Memory B cell (primary cell): ENCODE results near the gene SEPSECS.

Source experiments
- ATAC-seq: fragments of 150-1000 bp; cut with Tn5 transposase; 2 replicates; pipeline ENCODE4 v1.10.0; 2021; ENCODE audit warnings: low read depth, mild to moderate bottlenecking, moderate library complexity
- DNase-seq, 2 donors: peaks; one replicate each; pipeline ENCODE4 v3.0.0; 2022; ENCODE audit warnings: low spot score in 2 of 2
- H3K27ac Mint-ChIP-seq: one replicate; pipeline ENCODE4 v1.8.0; 2022; ENCODE audit warnings: mild to moderate bottlenecking, moderate library complexity, mixed read lengths
- H3K27me3 Mint-ChIP-seq: one replicate; pipeline ENCODE4 v1.8.0; 2022; ENCODE audit warnings: mixed read lengths
- H3K36me3 Mint-ChIP-seq: one replicate; pipeline ENCODE4 v1.8.0; 2022; ENCODE audit warnings: mild to moderate bottlenecking, mixed read lengths
- H3K4me1 Mint-ChIP-seq: one replicate; pipeline ENCODE4 v1.8.0; 2022; ENCODE audit warnings: mixed read lengths
- H3K4me3 Mint-ChIP-seq: one replicate; pipeline ENCODE4 v1.8.0; 2022; ENCODE audit warnings: mild to moderate bottlenecking, moderate library complexity, mixed read lengths
- H3K9me3 Mint-ChIP-seq: one replicate; pipeline ENCODE4 v1.8.0; 2022; ENCODE audit warnings: mixed read lengths

Gene SEPSECS

DNA sequence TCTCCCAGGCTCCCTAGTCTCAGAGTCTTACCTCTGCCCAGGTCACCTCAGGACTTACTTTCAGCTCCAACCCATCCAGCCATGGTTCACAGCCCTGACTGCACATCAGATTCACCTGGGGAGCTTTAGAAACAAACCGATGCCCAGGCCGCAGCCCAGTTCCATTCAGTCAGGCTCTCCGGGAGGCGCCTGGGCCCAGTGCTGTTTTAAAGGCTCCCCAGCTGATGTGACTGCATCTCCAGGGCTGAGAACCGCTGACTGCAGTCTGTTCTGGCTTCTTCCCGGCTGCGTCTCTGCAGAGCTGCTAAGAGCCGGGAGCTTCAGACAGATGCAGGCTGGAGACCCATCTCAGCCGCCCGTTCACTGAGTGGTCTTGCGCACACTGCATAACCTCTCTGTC, 85.1 kb downstream of the SEPSECS start:
- ATAC-seq (no peak), DNase-seq (no peak)
- peaks cover 19% of the 10 kb centered on the region for H3K27me3 Mint-ChIP-seq
- no peaks in the 10 kb centered on the region for H3K9me3 Mint-ChIP-seq
- H3K4me3 Mint-ChIP-seq = no peak overlapping the region
- H3K4me1 Mint-ChIP-seq = no peaks in the 10 kb centered on the region
- H3K36me3 Mint-ChIP-seq = no peaks in the 10 kb centered on the region
- H3K27ac Mint-ChIP-seq = no peak overlapping the region

DNA sequence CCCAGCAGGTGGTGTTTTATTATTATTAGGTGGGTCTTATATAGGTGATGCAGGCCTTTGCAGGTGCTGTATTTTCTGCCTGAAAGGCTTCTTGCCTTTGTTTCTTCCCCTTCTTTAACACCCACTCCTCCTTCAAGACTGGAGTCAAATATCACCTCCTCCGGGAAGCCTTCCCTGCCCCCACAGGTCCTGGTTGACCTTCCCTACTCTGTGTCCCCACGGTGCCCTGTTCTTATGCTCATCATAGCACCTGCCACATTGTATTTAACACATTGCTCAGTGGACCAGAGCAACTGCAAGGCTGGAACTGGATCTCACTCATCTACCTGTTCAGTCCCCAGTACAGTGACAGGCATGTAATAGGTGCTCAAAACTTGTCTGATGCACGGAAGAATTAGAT, 89.7 kb downstream of the SEPSECS start:
- Mint-ChIP-seq H3K4me3 (no peak overlapping the region), H3K9me3 (peaks cover 3% of the 10 kb centered on the region), H3K27ac (no peak overlapping the region), H3K36me3 (no peaks in the 10 kb centered on the region), H3K4me1 (no peaks in the 10 kb centered on the region), H3K27me3 (peaks cover 14% of the 10 kb centered on the region)
- DNase-seq = no peak
- no peak for ATAC-seq
